ENCODE results near the gene ERAP2. TPM values are rescaled to one million over a fixed set of nuclear protein-coding genes. Genes with fewer than 3 reads are reported as not detected.
"Not testable (repeated sequence)": the region's sequence is repeated elsewhere in the genome, so short reads cannot be mapped to it uniquely, and the experiment has no call there.

ERAP2 gene
- total RNA-seq, 3 donors from 2014 or later = 11.0 to 13.8 (median 12.8) TPM

- Histone ChIP-seq H3K36me3 (no peaks in the 10 kb centered on the region), H3K27me3 (no peaks in the 10 kb centered on the region), H3K4me1 (no peaks in the 10 kb centered on the region), H3K9me3 (no peaks in the 10 kb centered on the region), H3K4me3 (no peak overlapping the region), H3K27ac (no peak overlapping the region)
- intact Hi-C loops (cut with DNase I; ENCODE audit: low total_unique reads) = no loop called here
- TF ChIP-seq POLR2AphosphoS5 (IDR thresholded peaks at IDR 0.05) (no peak), POLR2A (IDR thresholded peaks at IDR 0.05) (no peak), CTCF (IDR thresholded peaks at IDR 0.05) (no peak)
- DNase-seq (ENCODE audit: low spot score in 2 of 2) = no peak
Observed at GRCh38 chr5:96837303-96837702, 39.0 kb upstream of the ERAP2 start.

DNA sequence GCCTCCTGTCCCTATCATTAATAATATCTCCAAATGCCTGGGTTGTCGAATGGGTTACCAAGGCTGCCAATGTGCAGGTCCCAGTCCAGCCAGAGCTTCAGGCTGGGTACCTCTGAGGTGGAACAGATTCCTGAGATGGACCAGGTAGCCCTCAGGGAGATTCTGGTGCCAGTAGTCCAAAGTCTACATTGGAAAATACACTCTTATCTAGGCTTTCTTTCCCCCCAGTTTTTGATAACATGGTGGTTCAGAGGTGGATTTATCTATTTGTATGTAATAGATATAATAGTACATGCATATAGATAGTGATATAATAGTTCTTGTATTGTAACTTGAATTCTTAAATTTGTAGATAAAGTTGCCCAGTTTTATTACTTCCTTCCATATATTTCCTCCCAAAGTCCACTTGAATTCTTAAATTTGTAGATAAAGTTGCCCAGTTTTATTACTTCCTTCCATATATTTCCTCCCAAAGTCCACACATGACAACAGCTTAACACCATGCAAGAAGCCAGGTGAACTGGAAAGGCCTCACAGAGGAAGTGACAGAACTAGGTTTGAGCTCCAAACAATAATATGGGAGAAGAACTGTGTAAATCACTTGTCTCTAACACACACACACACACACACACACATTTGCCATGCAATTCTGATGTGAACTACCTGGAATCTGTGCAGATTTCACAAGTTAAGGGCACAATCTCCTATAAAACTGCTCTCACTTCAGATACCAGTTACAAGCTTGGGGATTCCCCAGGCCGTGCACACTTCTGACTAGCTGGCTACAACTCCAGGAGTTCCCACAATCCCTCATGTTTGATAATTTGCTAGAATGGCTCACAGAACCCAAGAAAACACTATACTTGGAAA, 37.9 kb upstream of the ERAP2 start:
- no peaks in the 10 kb centered on the region for H3K36me3 ChIP-seq
- DNase-seq (ENCODE audit: low spot score in 2 of 2) = no peak
- no peaks in the 10 kb centered on the region for H3K4me1 ChIP-seq
- no peaks in the 10 kb centered on the region for H3K9me3 ChIP-seq
- H3K4me3 ChIP-seq = no peak overlapping the region
- intact Hi-C loops (cut with DNase I; ENCODE audit: low total_unique reads) = no loop called here
- no peaks in the 10 kb centered on the region for H3K27me3 ChIP-seq
- no peak overlapping the region for H3K27ac ChIP-seq
- no peak for TF ChIP-seq CTCF (IDR thresholded peaks at IDR 0.05)
- no peak for TF ChIP-seq POLR2AphosphoS5 (IDR thresholded peaks at IDR 0.05)
- no peak for TF ChIP-seq POLR2A (IDR thresholded peaks at IDR 0.05)

DNA sequence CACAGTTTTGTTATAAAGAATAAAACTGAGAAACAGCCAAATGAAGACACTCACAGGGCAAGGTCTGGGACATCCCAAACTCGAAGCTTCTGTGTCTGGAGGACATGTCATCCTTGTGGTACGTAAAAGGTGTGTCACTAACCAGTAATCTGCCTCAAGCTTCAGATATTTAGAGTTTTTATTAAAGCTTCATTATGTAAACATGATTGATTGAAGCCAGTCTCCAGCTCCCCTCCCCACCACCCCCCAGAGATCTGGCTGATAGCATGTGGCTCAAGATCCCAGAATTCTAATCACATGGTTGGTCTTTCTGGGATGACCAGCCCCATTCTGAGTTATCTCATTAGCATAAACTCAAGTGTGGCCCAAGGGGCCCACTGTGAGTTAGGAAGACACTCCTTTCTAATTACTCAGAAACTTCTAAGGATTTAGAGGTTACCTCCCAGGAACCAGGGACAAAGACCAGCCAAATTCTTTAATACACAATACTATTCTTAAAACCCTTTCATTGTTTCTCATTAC, 37.2 kb upstream of the ERAP2 start:
- no peak for TF ChIP-seq POLR2AphosphoS5 (IDR thresholded peaks at IDR 0.05)
- no peak for TF ChIP-seq CTCF (IDR thresholded peaks at IDR 0.05)
- TF ChIP-seq POLR2A (IDR thresholded peaks at IDR 0.05) = no peak
- no peak overlapping the region for H3K4me3 ChIP-seq
- H3K9me3 ChIP-seq = no peaks in the 10 kb centered on the region
- H3K27ac ChIP-seq = no peak overlapping the region
- H3K4me1 ChIP-seq = no peaks in the 10 kb centered on the region
- no peaks in the 10 kb centered on the region for H3K27me3 ChIP-seq
- intact Hi-C loops (cut with DNase I; ENCODE audit: low total_unique reads) = no loop called here
- no peak for DNase-seq (ENCODE audit: low spot score in 2 of 2)
- H3K36me3 ChIP-seq = no peaks in the 10 kb centered on the region

- H3K36me3 ChIP-seq; H3K4me3 ChIP-seq; DNase-seq (ENCODE audit: low spot score in 2 of 2); intact Hi-C loops (cut with DNase I; ENCODE audit: low total_unique reads); H3K4me1 ChIP-seq; H3K27ac ChIP-seq; H3K9me3 ChIP-seq; H3K27me3 ChIP-seq: not testable (repeated sequence)
Observed at GRCh38 chr5:96841931-96842330, 34.4 kb upstream of the ERAP2 start.

GRCh38 chr5:96843140-96843539, 33.2 kb upstream of the ERAP2 start:
- DNase-seq (ENCODE audit: low spot score in 2 of 2) = no peak

More at GRCh38 chr5:96843140-96843539, 33.2 kb upstream of the ERAP2 start:
- intact Hi-C loops (cut with DNase I; ENCODE audit: low total_unique reads) = no loop called here
- Histone ChIP-seq H3K36me3 (no peaks in the 10 kb centered on the region), H3K4me1 (no peaks in the 10 kb centered on the region), H3K27ac (no peak overlapping the region), H3K27me3 (no peaks in the 10 kb centered on the region), H3K9me3 (no peaks in the 10 kb centered on the region), H3K4me3 (no peak overlapping the region)
- TF ChIP-seq POLR2AphosphoS5 (IDR thresholded peaks at IDR 0.05) = no peak
- no peak for TF ChIP-seq POLR2A (IDR thresholded peaks at IDR 0.05)
- TF ChIP-seq CTCF (IDR thresholded peaks at IDR 0.05) = no peak
